SK-N-SH (cell line): Measurements from ENCODE around the gene NDUFB2.

ENCODE experiments used
- CTCF ChIP-seq: fragments of 200-600 bp; sonication (generic); IDR thresholded peaks from 2 replicates; pipeline ENCODE4 v1.6.1; 2017; ENCODE audit warnings: antibody characterized with exemption, mild to moderate bottlenecking, moderate library complexity
- EP300 ChIP-seq, 2 experiments: IDR thresholded peaks; 2 replicates each; pipeline versions ENCODE4 v1.4.0 to v1.6.1; 2012; ENCODE audit warnings: borderline replicate concordance in 1 of 2, low read depth in 1 of 2, low read length in 1 of 2
- FOSL2 ChIP-seq: IDR thresholded peaks from 2 replicates; pipeline ENCODE4 v1.4.0; 2012; ENCODE audit warnings: low read depth, mild to moderate bottlenecking, moderate library complexity, borderline replicate concordance
- POLR2AphosphoS5 ChIP-seq: IDR thresholded peaks from 2 replicates; pipeline ENCODE4 v1.6.1; 2012; ENCODE audit warnings: low read depth, low read length
- TF ChIP-seq, protein P1 (sequence below): IDR thresholded peaks from 2 replicates; pipeline ENCODE4 v1.4.0; 2012; ENCODE audit warnings: low read depth

- TF ChIP-seq CTCF = no peak
- no peak for TF ChIP-seq EP300 (IDR thresholded peaks at IDR 0.05; ENCODE audit: borderline replicate concordance in 1 of 2, low read depth in 1 of 2, low read length in 1 of 2)
- no peak for TF ChIP-seq FOSL2
- TF ChIP-seq, protein P1, sequence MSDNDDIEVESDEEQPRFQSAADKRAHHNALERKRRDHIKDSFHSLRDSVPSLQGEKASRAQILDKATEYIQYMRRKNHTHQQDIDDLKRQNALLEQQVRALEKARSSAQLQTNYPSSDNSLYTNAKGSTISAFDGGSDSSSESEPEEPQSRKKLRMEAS = no peak
- TF ChIP-seq POLR2AphosphoS5 = no peak
These were observed 18.3 kb upstream of the NDUFB2 start for GRCh38 chr7:140678081-140678815.
